GM18505 (cell line): ENCODE results near the gene ICE1.

Source experiments
- ATAC-seq: cut with Tn5 transposase; IDR thresholded peaks from one replicate; pipeline ENCODE4 v1.9.1; 2021; ENCODE audit not compliant: unreplicated experiment
- POLR2A ChIP-seq: IDR thresholded peaks from 4 replicates; pipeline ENCODE4 v1.6.1; 2011; ENCODE audit warnings: borderline replicate concordance; ENCODE audit not compliant: insufficient read depth, insufficient read length; ENCODE audit errors: extremely low read depth

Gene ICE1

GRCh38 chr5:5418006-5418405, 4.5 kb upstream of the ICE1 start:
- TF ChIP-seq POLR2A: no peak
- ATAC-seq: no peak

DNA sequence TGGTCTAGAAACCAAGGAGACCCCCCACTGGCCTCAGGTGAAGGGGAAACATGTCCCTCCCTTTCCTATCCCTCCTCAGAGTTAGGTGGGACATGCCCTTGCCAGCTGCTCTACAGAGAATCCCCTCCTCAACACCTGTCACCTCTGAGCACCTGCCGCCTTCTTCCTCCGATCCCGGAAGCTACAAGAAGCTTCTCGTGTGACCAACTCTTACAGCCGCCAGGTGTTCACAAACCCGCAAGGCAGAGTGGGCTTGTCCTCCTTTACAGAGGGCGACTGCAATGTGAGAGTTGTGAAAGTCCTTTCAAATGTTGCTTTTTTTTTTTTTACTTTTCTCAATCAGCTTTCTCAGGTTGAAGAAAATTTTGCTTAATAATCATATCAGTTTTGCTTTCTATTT, 3.7 kb upstream of the ICE1 start:
- no peak for TF ChIP-seq POLR2A
- ATAC-seq: no peak

GRCh38 chr5:5419291-5420210, 2.9 kb upstream of the ICE1 start:
- no peak for ATAC-seq
- TF ChIP-seq POLR2A: no peak

DNA sequence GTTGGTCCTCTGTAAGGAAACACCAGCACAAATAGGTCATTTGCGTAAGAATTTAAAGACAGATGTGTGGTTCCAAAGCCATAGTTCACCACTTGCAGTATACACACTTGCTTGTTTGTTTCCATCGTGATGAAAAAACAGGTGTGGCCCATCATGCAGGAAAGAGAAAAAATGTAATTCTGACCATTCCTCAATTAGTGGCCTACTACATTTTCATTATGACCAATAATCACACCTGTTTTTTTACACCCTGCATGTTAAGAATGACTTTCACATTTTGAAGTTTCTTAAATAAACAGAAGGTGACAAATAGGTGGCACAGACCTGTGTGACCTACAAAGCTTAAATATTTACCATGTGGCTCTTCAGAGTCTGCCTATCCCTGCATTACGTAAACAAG, 2.2 kb upstream of the ICE1 start:
- no peak for ATAC-seq

GRCh38 chr5:5421149-5421960, 1.1 kb upstream of the ICE1 start:
- peak; percentile 9 for ATAC-seq
- TF ChIP-seq POLR2A: no peak

More for the DNA sequence above, 2.2 kb upstream of the ICE1 start:
- no peak for TF ChIP-seq POLR2A

GRCh38 chr5:5422819-5423515, 490 bp downstream of the ICE1 start:
- ATAC-seq: peak; percentile 25
- TF ChIP-seq POLR2A: no peak

DNA sequence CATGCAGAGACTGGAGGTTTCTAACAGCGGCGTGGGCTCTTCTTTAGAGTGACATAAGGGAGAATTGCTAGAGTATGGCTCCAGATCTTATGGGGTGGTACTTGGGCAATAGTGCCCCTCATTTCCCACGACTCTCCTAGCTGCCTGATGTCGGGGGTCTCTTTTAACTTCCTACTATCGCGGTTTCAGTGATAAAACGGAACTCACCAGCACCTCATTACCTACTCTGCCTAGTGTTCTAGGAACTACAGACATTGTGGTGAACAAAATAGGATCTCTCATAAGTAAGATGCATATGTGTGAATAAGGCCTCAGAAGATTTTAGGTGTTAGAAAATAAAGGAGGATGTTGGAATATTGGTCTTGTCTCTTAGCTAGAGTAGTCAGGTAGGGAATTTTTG, 1.1 kb downstream of the ICE1 start:
- no peak for ATAC-seq
- no peak for TF ChIP-seq POLR2A

DNA sequence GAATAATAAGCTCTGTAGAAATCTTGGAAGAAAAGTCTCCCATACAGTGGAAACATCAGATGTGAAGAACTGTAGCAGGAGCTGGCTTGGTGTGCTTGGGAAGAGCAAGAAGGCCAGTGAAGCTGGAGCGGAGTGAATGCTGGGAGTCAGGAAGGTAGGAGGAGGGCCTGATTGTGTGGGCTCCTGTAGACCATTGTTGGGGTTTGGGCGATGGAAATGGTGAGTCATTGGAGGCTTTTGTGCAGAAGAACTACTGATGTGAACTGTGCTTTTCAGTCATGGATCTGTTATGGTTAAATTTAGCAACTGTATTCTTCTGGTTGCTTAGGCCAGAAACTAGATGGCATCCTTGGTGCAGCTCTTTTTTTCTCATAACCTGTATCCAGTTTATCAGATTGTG, 2.3 kb downstream of the ICE1 start:
- TF ChIP-seq POLR2A: no peak
- no peak for ATAC-seq

GRCh38 chr5:5430136-5430535, 7.7 kb downstream of the ICE1 start:
- ATAC-seq: no peak
- no peak for TF ChIP-seq POLR2A

DNA sequence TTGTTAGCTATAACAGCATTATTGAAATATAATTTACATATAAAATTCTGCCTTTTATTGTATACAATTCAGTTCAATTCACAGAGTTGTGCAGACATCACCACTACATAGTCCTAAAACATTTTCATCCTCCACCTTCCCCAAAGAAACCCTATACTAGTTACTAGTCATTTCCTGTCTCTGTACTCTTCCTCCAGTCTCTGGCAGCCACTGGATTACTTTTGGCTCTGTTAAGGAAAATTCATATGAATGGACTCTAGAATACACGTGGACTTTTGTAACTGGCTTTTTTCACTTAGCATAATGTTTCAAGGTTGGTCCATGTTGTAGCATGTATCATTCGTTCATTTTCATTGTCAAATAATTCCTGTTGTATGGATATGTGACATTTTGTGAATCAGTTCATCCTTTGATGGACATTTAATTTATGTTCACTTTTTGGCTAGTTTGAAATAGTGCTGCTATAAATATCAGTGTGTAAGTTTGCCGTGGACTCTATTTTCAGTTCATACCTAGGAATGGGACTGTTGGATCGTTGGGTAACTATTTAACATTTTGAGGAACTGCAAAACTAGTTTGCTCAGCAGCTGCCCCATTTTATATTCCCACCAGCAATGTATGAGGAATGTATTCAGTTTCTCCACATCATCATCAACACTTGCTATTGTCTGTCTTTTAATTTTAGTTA, 9.7 kb downstream of the ICE1 start:
- no peak for ATAC-seq
- TF ChIP-seq POLR2A: no peak

- no peak for ATAC-seq
- TF ChIP-seq POLR2A: no peak
Observed at GRCh38 chr5:5436203-5436760, 13.8 kb downstream of the ICE1 start.
